ENCODE results near the gene SEC22B. TPM values are rescaled to one million over a fixed set of nuclear protein-coding genes. Genes with fewer than 3 reads are reported as not detected.
"Not testable (repeated sequence)": the region's sequence is repeated elsewhere in the genome, so short reads cannot be mapped to it uniquely, and the experiment has no call there.

Gene SEC22B
- total and polyA plus RNA-seq, 3 experiments from 2014 or later, result 18.7 to 22.8 (median 22.2) TPM

GRCh38 chr1:120150138-120150822, 26.0 kb downstream of the SEC22B start:
- H3K36me3 ChIP-seq (ENCODE audit: insufficient read depth, low read length); CTCF ChIA-PET; H3K36me3 Mint-ChIP-seq; H3K27ac ChIP-seq (ENCODE audit: low read depth, low read length); H3K4me3 Mint-ChIP-seq; H3K4me1 ChIP-seq (ENCODE audit: insufficient read depth, low read length); H3K27me3 Mint-ChIP-seq; H3K27me3 ChIP-seq (ENCODE audit: insufficient read depth, low read length, poor library complexity, severe bottlenecking); H3K4me1 Mint-ChIP-seq; POLR2A ChIA-PET; H3K4me3 ChIP-seq (ENCODE audit: low read length); DNase-seq; H3K9me3 Mint-ChIP-seq; H3K9me3 ChIP-seq (ENCODE audit: low read length): not testable (repeated sequence)
- peak overlapping the region in 1 of 8 donors; percentile 81 for H3K27ac Mint-ChIP-seq

- H3K36me3 Mint-ChIP-seq; H3K36me3 ChIP-seq (ENCODE audit: insufficient read depth, low read length); H3K4me1 ChIP-seq (ENCODE audit: insufficient read depth, low read length); H3K4me3 ChIP-seq (ENCODE audit: low read length); H3K9me3 Mint-ChIP-seq; DNase-seq; H3K27ac Mint-ChIP-seq; H3K27me3 Mint-ChIP-seq; POLR2A ChIA-PET; H3K4me1 Mint-ChIP-seq; H3K27me3 ChIP-seq (ENCODE audit: insufficient read depth, low read length, poor library complexity, severe bottlenecking); H3K4me3 Mint-ChIP-seq; H3K27ac ChIP-seq (ENCODE audit: low read depth, low read length); H3K9me3 ChIP-seq (ENCODE audit: low read length); CTCF ChIA-PET: not testable (repeated sequence)
Measured at GRCh38 chr1:120149420-120150059, 26.8 kb downstream of the SEC22B start.

- peaks cover 20 to 34% (median 29%) of the 10 kb centered on the region in 3 donors for H3K4me1 Mint-ChIP-seq
- H3K9me3 Mint-ChIP-seq; H3K36me3 ChIP-seq (ENCODE audit: insufficient read depth, low read length); POLR2A ChIA-PET; H3K4me3 ChIP-seq (ENCODE audit: low read length); H3K27me3 ChIP-seq (ENCODE audit: insufficient read depth, low read length, poor library complexity, severe bottlenecking); H3K27ac Mint-ChIP-seq; CTCF ChIA-PET; H3K9me3 ChIP-seq (ENCODE audit: low read length); H3K27me3 Mint-ChIP-seq; H3K4me3 Mint-ChIP-seq; DNase-seq; H3K27ac ChIP-seq (ENCODE audit: low read depth, low read length); H3K36me3 Mint-ChIP-seq: not testable (repeated sequence)
- H3K4me1 ChIP-seq (ENCODE audit: insufficient read depth, low read length), result peaks cover 21% of the 10 kb centered on the region
Measured at GRCh38 chr1:120145806-120146205, 30.5 kb downstream of the SEC22B start.

GRCh38 chr1:120144626-120145025, 31.7 kb downstream of the SEC22B start:
- H3K27me3 Mint-ChIP-seq; H3K27ac Mint-ChIP-seq; H3K4me3 Mint-ChIP-seq; H3K9me3 Mint-ChIP-seq; H3K9me3 ChIP-seq (ENCODE audit: low read length); CTCF ChIA-PET; H3K27ac ChIP-seq (ENCODE audit: low read depth, low read length); POLR2A ChIA-PET; H3K27me3 ChIP-seq (ENCODE audit: insufficient read depth, low read length, poor library complexity, severe bottlenecking); H3K36me3 Mint-ChIP-seq; H3K36me3 ChIP-seq (ENCODE audit: insufficient read depth, low read length); H3K4me3 ChIP-seq (ENCODE audit: low read length); DNase-seq: not testable (repeated sequence)
- H3K4me1 Mint-ChIP-seq, result peaks cover 20 to 32% (median 29%) of the 10 kb centered on the region in 3 donors
- peaks cover 21% of the 10 kb centered on the region for H3K4me1 ChIP-seq (ENCODE audit: insufficient read depth, low read length)

GRCh38 chr1:120144169-120144568, 32.2 kb downstream of the SEC22B start:
- CTCF ChIA-PET; H3K4me3 ChIP-seq (ENCODE audit: low read length); H3K9me3 ChIP-seq (ENCODE audit: low read length); H3K36me3 Mint-ChIP-seq; H3K27me3 ChIP-seq (ENCODE audit: insufficient read depth, low read length, poor library complexity, severe bottlenecking); H3K36me3 ChIP-seq (ENCODE audit: insufficient read depth, low read length); H3K27ac ChIP-seq (ENCODE audit: low read depth, low read length); DNase-seq; H3K27me3 Mint-ChIP-seq; H3K9me3 Mint-ChIP-seq; POLR2A ChIA-PET: not testable (repeated sequence)
- Mint-ChIP-seq H3K4me1 (peaks cover 20 to 29% (median 29%) of the 10 kb centered on the region in 3 donors), H3K27ac (peak overlapping the region in 4 of 8 donors; percentile 3 to 74 (median 69)), H3K4me3 (peak overlapping the region in 1 of 7 donors; percentile 10)
- peaks cover 21% of the 10 kb centered on the region for H3K4me1 ChIP-seq (ENCODE audit: insufficient read depth, low read length)

GRCh38 chr1:120143334-120143733, 33.0 kb downstream of the SEC22B start:
- H3K9me3 Mint-ChIP-seq, CTCF ChIA-PET: not testable (repeated sequence)
- H3K4me3 Mint-ChIP-seq, result peak overlapping the region in 1 of 7 donors; percentile 82

GRCh38 chr1:120142512-120143263, 33.6 kb downstream of the SEC22B start:
- H3K36me3 ChIP-seq (ENCODE audit: insufficient read depth, low read length); H3K9me3 ChIP-seq (ENCODE audit: low read length); H3K4me3 ChIP-seq (ENCODE audit: low read length); H3K27me3 ChIP-seq (ENCODE audit: insufficient read depth, low read length, poor library complexity, severe bottlenecking); H3K27me3 Mint-ChIP-seq; H3K27ac ChIP-seq (ENCODE audit: low read depth, low read length); H3K9me3 Mint-ChIP-seq; CTCF ChIA-PET; POLR2A ChIA-PET; H3K36me3 Mint-ChIP-seq: not testable (repeated sequence)
- H3K4me1 Mint-ChIP-seq, result peaks cover 20 to 29% (median 29%) of the 10 kb centered on the region in 3 donors
- H3K27ac Mint-ChIP-seq, result peak overlapping the region; percentile 4 to 99 (median 83)
- H3K4me3 Mint-ChIP-seq, result peak overlapping the region in 6 of 7 donors; percentile 59 to 82 (median 74)
- peak; percentile 26 to 79 (median 48) for DNase-seq
- H3K4me1 ChIP-seq (ENCODE audit: insufficient read depth, low read length), result peaks cover 21% of the 10 kb centered on the region

More at GRCh38 chr1:120143334-120143733, 33.0 kb downstream of the SEC22B start:
- peaks cover 21% of the 10 kb centered on the region for H3K4me1 ChIP-seq (ENCODE audit: insufficient read depth, low read length)
- Mint-ChIP-seq H3K27ac (peak overlapping the region in 1 of 8 donors; percentile 4), H3K4me1 (peaks cover 20 to 29% (median 29%) of the 10 kb centered on the region in 3 donors)
- H3K9me3 ChIP-seq (ENCODE audit: low read length); H3K27me3 ChIP-seq (ENCODE audit: insufficient read depth, low read length, poor library complexity, severe bottlenecking); H3K27me3 Mint-ChIP-seq; H3K4me3 ChIP-seq (ENCODE audit: low read length); H3K27ac ChIP-seq (ENCODE audit: low read depth, low read length); POLR2A ChIA-PET; DNase-seq; H3K36me3 ChIP-seq (ENCODE audit: insufficient read depth, low read length); H3K36me3 Mint-ChIP-seq: not testable (repeated sequence)

GRCh38 chr1:120141865-120142264, 34.5 kb downstream of the SEC22B start:
- H3K36me3 Mint-ChIP-seq; H3K27me3 ChIP-seq (ENCODE audit: insufficient read depth, low read length, poor library complexity, severe bottlenecking); POLR2A ChIA-PET; H3K27me3 Mint-ChIP-seq; H3K9me3 Mint-ChIP-seq; H3K9me3 ChIP-seq (ENCODE audit: low read length); CTCF ChIA-PET; DNase-seq; H3K36me3 ChIP-seq (ENCODE audit: insufficient read depth, low read length); H3K4me3 ChIP-seq (ENCODE audit: low read length); H3K27ac ChIP-seq (ENCODE audit: low read depth, low read length): not testable (repeated sequence)
- Mint-ChIP-seq H3K27ac (peak overlapping the region in 6 of 8 donors; percentile 3 to 79 (median 40)), H3K4me1 (peaks cover 20 to 29% (median 29%) of the 10 kb centered on the region in 3 donors), H3K4me3 (peak overlapping the region in 6 of 7 donors; percentile 26 to 82 (median 54))
- peaks cover 21% of the 10 kb centered on the region for H3K4me1 ChIP-seq (ENCODE audit: insufficient read depth, low read length)
